Measurements from ENCODE around the gene DISP1.
A peak's percentile ranks its signal among the peaks of the same experiment; 100 is the strongest.
"Not testable (repeated sequence)": the region's sequence is repeated elsewhere in the genome, so short reads cannot be mapped to it uniquely, and the experiment has no call there.

The DISP1 gene

GRCh38 chr1:222798116-222798515, 16.7 kb upstream of the DISP1 start:
- peak; percentile 9 for DNase-seq (ENCODE audit: low read depth in 2 of 2)

- DNase-seq (ENCODE audit: low read depth in 2 of 2) = no peak
Observed at GRCh38 chr1:222798975-222799374, 15.9 kb upstream of the DISP1 start.

- no peak for DNase-seq (ENCODE audit: low read depth in 2 of 2)
Observed at GRCh38 chr1:222801067-222801466, 13.8 kb upstream of the DISP1 start.

DNA sequence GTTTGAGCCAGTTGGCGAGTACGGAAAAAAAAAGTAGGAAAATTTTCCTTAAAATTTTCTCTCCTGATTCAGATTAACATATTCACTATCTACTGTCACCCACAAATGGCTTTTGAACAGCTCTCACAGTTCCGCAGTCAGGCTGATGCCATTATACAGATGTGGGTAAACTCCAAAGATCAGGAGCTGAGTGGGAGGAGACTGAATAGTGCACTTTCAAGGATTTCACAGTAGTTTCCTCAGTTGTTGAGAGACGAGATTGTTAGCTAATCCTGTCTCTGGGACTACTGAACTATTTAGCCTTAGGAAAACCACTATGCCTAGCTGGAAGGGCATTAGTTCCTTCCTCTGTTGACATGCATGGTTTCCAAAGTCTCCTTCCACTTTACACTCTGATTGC, 3.2 kb upstream of the DISP1 start:
- no peak for DNase-seq (ENCODE audit: low read depth in 2 of 2)

DNA sequence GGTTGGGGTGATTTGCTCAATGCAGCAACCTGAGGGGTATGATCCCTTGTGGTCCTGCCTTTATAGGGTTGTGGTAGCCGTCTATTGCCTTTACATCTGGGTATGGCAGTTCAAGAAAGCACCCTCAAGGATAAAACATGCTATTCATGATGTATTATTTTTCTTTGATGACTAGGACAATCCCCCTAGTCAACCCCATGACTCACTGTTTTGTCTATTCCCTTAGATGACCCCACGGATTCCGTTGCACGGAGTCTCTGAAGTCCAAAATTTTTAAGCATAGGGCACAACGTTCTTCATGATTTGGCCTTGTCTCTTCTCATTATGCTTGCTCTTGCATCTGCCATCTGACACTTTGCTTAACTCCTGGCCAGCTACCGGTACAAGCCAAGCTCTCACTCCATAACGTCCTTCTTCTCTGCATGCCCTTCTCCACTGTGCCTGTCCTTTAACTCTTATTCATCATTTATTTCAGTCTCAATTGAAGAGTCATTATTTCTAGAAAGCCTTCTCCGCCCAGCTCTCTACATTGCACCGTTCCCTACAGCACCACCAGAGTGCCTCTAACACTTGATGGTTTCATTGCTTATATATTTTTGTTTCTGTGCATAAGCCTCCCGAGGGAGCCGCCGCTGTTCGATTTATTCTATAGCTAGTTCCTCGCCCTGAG, 838 bp upstream of the DISP1 start:
- DNase-seq (ENCODE audit: low read depth in 2 of 2) = no peak

DNA sequence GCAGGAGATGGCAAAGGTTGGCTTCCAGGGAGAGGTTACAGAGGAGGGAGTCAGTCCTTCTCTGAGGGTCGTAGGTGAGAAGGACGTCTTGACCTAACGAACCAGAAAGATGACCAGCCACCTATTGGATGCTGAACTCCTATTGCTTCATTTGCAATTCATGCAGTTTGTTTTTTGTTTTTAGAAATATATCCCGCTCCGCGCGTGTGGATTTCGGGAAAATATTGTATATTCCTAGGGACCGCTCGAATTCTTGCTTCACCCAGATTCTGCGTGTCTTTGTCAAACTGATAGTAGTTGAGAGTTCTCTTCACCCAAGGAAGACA, 564 bp downstream of the DISP1 start:
- no peak for DNase-seq (ENCODE audit: low read depth in 2 of 2)

- DNase-seq (ENCODE audit: low read depth in 2 of 2) = peak in 1 of 2 experiments; percentile 22
Observed at GRCh38 chr1:222817529-222817928, 2.7 kb downstream of the DISP1 start.

GRCh38 chr1:222818171-222818570, 3.3 kb downstream of the DISP1 start:
- DNase-seq (ENCODE audit: low read depth in 2 of 2) = no peak

GRCh38 chr1:222820171-222820712, 5.4 kb downstream of the DISP1 start:
- no peak for DNase-seq (ENCODE audit: low read depth in 2 of 2)

GRCh38 chr1:222821239-222821638, 6.4 kb downstream of the DISP1 start:
- DNase-seq (ENCODE audit: low read depth in 2 of 2) = no peak

GRCh38 chr1:222823695-222824094, 8.9 kb downstream of the DISP1 start:
- DNase-seq (ENCODE audit: low read depth in 2 of 2) = no peak

DNA sequence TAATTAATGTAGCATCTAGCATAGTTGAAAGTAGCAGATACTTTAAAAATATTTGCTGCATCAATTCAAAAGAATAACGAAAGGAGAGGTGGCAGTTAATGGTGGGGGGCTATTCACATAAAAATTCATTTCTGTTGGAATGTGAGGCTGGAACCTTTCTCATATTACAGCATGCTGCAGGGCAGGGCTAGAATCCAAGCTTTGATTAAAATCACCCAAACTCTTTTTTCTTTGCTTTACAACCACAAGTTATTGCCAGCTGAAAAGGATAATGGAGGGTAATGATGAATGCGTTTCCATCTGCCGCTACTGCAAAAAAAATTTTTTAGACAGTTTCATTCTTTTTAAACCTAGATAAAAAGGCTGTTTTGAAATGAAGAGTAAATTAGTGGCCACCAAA, 9.8 kb downstream of the DISP1 start:
- DNase-seq (ENCODE audit: low read depth in 2 of 2) = peak in 1 of 2 experiments; percentile 8

- no peak for DNase-seq (ENCODE audit: low read depth in 2 of 2)
Observed at GRCh38 chr1:222828939-222829338, 14.1 kb downstream of the DISP1 start.

- DNase-seq (ENCODE audit: low read depth in 2 of 2) = no peak
Observed at GRCh38 chr1:222829868-222830267, 15.0 kb downstream of the DISP1 start.

- no peak for DNase-seq (ENCODE audit: low read depth in 2 of 2)
Observed at GRCh38 chr1:222833356-222833876, 18.6 kb downstream of the DISP1 start.

- no peak for DNase-seq (ENCODE audit: low read depth in 2 of 2)
Observed at GRCh38 chr1:222843469-222844410, 28.9 kb downstream of the DISP1 start.

- peak; percentile 39 to 43 for DNase-seq (ENCODE audit: low read depth in 2 of 2)
Observed at GRCh38 chr1:222844411-222844779, 29.6 kb downstream of the DISP1 start.

- no peak for DNase-seq (ENCODE audit: low read depth in 2 of 2)
Observed at GRCh38 chr1:222845763-222846162, 30.9 kb downstream of the DISP1 start.

DNA sequence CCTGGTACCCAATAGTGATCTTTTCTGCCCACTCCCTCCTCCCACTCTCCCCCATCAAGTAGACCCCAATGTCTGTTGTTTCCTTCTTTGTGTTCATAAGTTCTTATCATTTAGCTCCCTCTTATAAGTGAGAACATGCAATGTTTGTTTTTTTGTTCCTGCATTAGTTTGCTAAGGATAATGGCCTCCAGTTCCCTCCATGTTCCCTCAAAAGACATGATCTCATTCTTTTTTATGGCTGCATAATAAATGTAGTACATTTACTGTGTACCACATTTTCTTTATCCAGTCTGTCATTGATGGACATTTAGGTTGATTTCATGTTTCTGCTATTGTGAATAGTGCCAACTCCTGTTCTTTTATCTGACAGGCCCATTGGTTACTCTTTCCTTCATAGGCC, 35.7 kb downstream of the DISP1 start:
- DNase-seq (ENCODE audit: low read depth in 2 of 2) = not testable (repeated sequence)

DNA sequence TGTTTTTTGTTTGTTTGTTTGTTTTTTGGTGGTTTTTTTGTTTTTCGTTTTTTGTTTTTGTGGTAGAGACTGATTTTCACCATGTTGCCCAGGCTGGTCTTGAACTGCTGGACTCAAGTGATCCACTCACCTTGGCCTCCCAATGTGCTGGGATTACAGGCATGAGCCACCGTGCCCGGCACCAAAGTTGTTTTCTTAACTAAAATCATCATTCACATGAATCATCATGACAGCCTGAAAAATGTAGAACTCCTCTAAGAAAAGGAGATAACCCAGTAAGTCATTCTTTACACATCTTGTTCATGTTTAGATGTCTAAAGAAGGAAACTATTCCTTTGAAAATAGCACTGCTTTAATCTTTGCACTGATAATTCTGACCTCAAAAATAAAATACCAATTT, 37.5 kb downstream of the DISP1 start:
- no peak for DNase-seq (ENCODE audit: low read depth in 2 of 2)

DNA sequence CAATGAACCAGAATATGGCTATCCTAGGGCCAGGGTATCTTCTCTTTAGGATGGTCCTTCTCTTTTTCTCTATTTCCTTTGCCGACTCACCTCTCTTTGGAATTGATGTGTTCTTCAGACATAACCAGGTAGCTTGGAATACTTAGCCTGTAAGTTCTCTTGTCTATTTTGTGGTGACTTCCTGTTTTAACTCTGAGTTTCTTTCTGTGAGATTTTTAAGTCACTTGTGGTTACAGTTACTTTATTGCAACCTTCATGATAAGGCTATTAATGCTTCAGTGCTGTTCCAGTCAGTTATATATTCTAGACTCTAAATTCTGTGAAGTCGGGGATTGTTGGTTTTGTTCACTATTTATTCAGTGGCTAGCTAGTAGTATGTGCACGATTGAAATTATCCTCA, 46.2 kb downstream of the DISP1 start:
- no peak for DNase-seq (ENCODE audit: low read depth in 2 of 2)
